Neural crest cell (in vitro differentiated cells): ENCODE results near the gene FSCN2. TPM values are rescaled to one million over a fixed set of nuclear protein-coding genes. Genes with fewer than 3 reads are reported as not detected.

Experiments used
- DNase-seq: peaks from one replicate; pipeline ENCODE4 v3.0.0; 2021; ENCODE audit warnings: low read depth, mixed read lengths, low spot score
- H3K27ac Mint-ChIP-seq: one replicate; pipeline ENCODE4 v1.8.0; 2021; ENCODE audit warnings: mild to moderate bottlenecking, mixed read lengths; ENCODE audit not compliant: unreplicated experiment
- H3K27me3 Mint-ChIP-seq: 2 replicates; pipeline ENCODE4 v1.8.0; 2021; ENCODE audit warnings: low read depth, mild to moderate bottlenecking, mixed read lengths
- H3K36me3 Mint-ChIP-seq: 2 replicates; pipeline ENCODE4 v1.8.0; 2021; ENCODE audit warnings: low read depth, mild to moderate bottlenecking, mixed read lengths
- H3K4me1 Mint-ChIP-seq: 2 replicates; pipeline ENCODE4 v1.8.0; 2021; ENCODE audit warnings: mixed read lengths
- H3K4me3 Mint-ChIP-seq: one replicate; pipeline ENCODE4 v1.8.0; 2021; ENCODE audit warnings: mild to moderate bottlenecking, mixed read lengths
- H3K9me3 Mint-ChIP-seq: 2 replicates; pipeline ENCODE4 v1.8.0; 2021; ENCODE audit warnings: mixed read lengths
- total RNA-seq: library from RNA; stranded (reverse); gene quantifications from 2 replicates; pipeline ENCODE4 v1.2.1, GENCODE V29; 2021
- TF ChIP-seq, protein P1 (sequence below): fragments of 200-600 bp; sonication (generic); conservative IDR thresholded peaks from 2 replicates; pipeline ENCODE4 v1.5.0; 2021; ENCODE audit warnings: antibody characterized with exemption, mild to moderate bottlenecking

Gene FSCN2
- total RNA-seq, 1 donor from 2014 or later: 0.56 TPM

DNA sequence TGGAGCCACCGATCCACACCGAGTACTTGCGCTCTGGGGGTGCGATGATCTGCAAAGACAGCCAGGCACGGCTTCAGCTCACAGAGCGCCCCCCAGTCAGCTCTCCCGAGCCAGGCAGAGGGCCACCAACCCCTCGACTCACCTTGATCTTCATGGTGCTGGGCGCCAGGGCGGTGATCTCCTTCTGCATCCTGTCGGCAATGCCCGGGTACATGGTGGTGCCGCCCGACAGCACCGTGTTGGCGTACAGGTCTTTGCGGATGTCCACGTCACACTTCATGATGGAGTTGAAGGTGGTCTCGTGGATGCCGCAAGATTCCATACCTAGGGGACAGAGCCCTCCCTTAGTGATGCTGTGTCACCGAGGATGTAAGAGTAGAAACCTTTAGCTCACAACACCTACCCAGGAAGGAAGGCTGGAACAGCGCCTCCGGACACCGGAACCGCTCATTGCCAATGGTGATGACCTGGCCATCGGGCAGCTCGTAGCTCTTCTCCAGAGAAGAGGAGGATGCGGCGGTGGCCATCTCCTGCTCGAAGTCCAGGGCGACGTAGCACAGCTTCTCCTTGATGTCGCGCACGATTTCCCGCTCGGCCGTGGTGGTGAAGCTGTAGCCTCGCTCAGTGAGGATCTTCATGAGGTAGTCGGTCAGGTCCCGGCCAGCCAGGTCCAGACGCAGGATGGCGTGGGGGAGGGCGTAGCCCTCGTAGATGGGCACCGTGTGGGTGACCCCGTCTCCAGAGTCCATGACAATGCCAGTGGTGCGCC, 17.2 kb upstream of the FSCN2 start:
- Mint-ChIP-seq H3K4me1 (peaks cover 45% of the 10 kb centered on the region), H3K36me3 (peaks cover 41% of the 10 kb centered on the region), H3K27me3 (peaks cover 61% of the 10 kb centered on the region), H3K4me3 (peak overlapping the region; percentile 96), H3K9me3 (no peaks in the 10 kb centered on the region), H3K27ac (peak overlapping the region; percentile 95)
- no peak for DNase-seq
- TF ChIP-seq, protein P1, sequence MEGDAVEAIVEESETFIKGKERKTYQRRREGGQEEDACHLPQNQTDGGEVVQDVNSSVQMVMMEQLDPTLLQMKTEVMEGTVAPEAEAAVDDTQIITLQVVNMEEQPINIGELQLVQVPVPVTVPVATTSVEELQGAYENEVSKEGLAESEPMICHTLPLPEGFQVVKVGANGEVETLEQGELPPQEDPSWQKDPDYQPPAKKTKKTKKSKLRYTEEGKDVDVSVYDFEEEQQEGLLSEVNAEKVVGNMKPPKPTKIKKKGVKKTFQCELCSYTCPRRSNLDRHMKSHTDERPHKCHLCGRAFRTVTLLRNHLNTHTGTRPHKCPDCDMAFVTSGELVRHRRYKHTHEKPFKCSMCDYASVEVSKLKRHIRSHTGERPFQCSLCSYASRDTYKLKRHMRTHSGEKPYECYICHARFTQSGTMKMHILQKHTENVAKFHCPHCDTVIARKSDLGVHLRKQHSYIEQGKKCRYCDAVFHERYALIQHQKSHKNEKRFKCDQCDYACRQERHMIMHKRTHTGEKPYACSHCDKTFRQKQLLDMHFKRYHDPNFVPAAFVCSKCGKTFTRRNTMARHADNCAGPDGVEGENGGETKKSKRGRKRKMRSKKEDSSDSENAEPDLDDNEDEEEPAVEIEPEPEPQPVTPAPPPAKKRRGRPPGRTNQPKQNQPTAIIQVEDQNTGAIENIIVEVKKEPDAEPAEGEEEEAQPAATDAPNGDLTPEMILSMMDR: no peak

DNA sequence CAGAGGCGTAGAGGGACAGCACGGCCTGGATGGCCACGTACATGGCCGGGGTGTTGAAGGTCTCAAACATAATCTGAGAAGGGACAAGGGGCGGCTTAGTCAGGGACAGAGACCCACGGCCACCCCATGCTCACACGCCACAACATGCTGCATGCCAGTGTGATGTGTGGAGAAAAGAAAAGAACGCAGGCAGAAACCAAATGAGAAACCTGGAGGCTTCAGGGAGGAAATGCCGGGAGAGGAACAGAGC, 16.7 kb upstream of the FSCN2 start:
- peak overlapping the region; percentile 96 for H3K4me3 Mint-ChIP-seq
- peaks cover 50% of the 10 kb centered on the region for H3K4me1 Mint-ChIP-seq
- H3K27me3 Mint-ChIP-seq: peaks cover 59% of the 10 kb centered on the region

DNA sequence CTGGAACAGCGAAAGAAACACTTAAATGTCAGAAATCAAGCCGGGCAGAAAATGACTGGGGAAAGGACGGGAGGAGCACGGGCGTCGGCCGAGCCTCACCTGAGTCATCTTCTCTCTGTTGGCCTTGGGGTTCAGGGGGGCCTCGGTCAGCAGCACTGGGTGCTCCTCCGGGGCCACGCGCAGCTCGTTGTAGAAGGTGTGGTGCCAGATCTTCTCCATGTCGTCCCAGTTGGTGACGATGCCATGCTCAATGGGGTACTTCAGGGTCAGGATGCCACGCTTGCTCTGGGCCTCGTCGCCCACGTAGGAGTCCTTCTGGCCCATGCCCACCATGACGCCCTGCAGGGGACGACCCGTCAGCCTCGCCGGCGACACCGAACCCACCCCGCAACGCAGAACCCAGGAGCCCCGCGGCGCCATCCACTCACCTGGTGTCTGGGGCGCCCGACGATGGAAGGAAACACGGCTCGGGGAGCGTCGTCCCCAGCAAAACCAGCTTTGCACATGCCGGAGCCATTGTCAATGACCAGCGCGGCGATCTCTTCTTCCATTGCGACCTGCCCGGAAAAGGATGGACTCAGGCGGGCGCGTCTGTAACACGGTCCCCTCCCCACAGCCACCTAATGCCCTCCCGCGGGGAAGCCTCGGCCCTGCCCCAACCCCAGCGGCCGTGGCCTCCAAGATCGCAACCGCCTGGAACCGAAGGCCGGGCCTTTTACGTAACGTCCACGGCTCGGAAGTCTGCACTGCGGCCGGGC, 16.2 kb upstream of the FSCN2 start:
- peaks cover 54% of the 10 kb centered on the region for H3K4me1 Mint-ChIP-seq
- TF ChIP-seq, protein P1: no peak
- H3K4me3 Mint-ChIP-seq: peak overlapping the region; percentile 96
- no peak for DNase-seq
- H3K36me3 Mint-ChIP-seq: peaks cover 41% of the 10 kb centered on the region
- H3K27ac Mint-ChIP-seq: peak overlapping the region; percentile 95
- no peaks in the 10 kb centered on the region for H3K9me3 Mint-ChIP-seq
- H3K27me3 Mint-ChIP-seq: peaks cover 54% of the 10 kb centered on the region

More for the DNA sequence above, 16.7 kb upstream of the FSCN2 start:
- Mint-ChIP-seq H3K9me3 (no peaks in the 10 kb centered on the region), H3K36me3 (peaks cover 41% of the 10 kb centered on the region), H3K27ac (peak overlapping the region; percentile 95)
- no peak for DNase-seq
- TF ChIP-seq, protein P1: no peak

DNA sequence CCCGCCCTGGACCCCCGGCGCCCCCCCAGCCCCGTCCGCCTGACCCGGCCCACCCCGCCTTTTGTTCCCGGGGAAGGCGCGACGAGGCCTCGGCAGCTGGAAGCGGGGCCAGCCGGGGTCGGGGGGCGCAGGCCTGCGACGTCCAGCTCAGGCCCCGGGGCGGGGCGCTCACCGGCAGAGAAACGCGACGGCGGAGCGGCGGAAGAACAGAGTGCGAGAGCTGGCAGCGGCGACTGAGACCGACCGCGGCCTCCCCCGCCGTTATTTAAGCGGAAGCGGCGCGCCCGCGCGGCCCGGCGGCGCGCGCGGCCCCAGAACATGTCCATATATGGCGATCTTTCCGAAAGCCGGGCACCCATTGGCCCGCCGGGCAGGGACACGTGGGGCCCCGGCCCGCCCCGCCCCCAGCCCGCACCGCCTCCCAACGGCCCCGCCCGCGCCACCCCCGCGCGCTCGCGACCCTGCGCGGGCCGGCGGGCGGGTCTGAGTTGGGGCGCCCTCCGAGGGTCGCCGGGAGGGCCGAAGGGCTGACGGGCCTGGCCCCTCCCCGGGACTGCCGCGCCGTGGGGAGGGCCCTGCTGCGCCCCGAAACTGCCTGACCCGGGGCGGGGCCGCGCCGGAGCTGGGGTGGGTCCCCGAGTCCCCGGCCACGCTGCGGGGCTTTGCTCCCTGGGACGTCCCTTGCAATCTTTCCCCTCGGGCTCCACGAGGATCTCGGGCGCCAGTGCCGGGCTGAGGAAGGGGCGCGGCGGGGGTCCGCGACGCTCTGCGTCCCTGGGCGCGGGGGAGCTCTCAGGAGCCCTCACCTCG, 15.4 kb upstream of the FSCN2 start, which contains the start of gene ACTG1:
TSS of gene ACTG1 (minus strand) at position 238 of the 810 bp plus-strand sequence. CDS start 445 bp downstream, outside the sequence.
- Mint-ChIP-seq H3K4me3 (peak within 1 kb of the TSS; percentile 96), H3K4me1 (peaks cover 50% of the 10 kb centered on the region), H3K27me3 (peaks cover 50% of the 10 kb centered on the region), H3K9me3 (no peaks in the 10 kb centered on the region), H3K27ac (peak within 1 kb of the TSS; percentile 95), H3K36me3 (peaks cover 39% of the 10 kb centered on the region)
- DNase-seq: peak; percentile 84
- TF ChIP-seq, protein P1: no peak

DNA sequence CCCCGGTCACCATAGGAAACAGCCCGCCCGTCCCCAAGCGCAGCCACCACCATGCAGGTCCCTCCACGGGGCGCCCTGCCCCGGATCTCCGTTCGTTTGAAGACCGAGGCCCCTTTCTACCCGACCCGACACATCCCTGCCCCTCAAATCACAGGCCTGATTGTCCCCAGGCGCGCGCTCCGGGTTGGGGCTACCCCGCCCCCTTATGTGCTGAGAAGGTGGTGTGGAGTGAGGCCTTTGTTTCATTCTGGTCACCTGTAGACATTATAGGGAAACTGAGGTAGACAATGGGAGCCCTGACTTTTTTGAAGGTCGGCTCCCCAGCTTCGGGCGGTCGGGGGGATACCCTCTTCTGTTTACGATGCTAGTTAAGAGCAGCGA, 14.8 kb upstream of the FSCN2 start:
- TF ChIP-seq, protein P1: no peak
- peaks cover 51% of the 10 kb centered on the region for H3K27me3 Mint-ChIP-seq
- peaks cover 38% of the 10 kb centered on the region for H3K36me3 Mint-ChIP-seq

More for the DNA sequence above, 14.8 kb upstream of the FSCN2 start:
- peak overlapping the region; percentile 93 for H3K4me3 Mint-ChIP-seq
- DNase-seq: peak; percentile 55
- peaks cover 54% of the 10 kb centered on the region for H3K4me1 Mint-ChIP-seq
- peak overlapping the region; percentile 90 for H3K27ac Mint-ChIP-seq
- no peaks in the 10 kb centered on the region for H3K9me3 Mint-ChIP-seq
